PC-9 (cell line): ENCODE results near the gene STRIT1.

Source experiments
- CTCF ChIP-seq: fragments of 200-600 bp; sonication (generic); conservative IDR thresholded peaks from 2 replicates; pipeline ENCODE4 v1.6.1; 2017; ENCODE audit warnings: mixed run types, antibody characterized with exemption, mild to moderate bottlenecking, moderate library complexity
- EZH2 ChIP-seq: fragments of 200-600 bp; sonication (generic); IDR thresholded peaks from 2 replicates; pipeline ENCODE4 v1.8.0; 2017; ENCODE audit warnings: antibody characterized with exemption, low read depth

DNA sequence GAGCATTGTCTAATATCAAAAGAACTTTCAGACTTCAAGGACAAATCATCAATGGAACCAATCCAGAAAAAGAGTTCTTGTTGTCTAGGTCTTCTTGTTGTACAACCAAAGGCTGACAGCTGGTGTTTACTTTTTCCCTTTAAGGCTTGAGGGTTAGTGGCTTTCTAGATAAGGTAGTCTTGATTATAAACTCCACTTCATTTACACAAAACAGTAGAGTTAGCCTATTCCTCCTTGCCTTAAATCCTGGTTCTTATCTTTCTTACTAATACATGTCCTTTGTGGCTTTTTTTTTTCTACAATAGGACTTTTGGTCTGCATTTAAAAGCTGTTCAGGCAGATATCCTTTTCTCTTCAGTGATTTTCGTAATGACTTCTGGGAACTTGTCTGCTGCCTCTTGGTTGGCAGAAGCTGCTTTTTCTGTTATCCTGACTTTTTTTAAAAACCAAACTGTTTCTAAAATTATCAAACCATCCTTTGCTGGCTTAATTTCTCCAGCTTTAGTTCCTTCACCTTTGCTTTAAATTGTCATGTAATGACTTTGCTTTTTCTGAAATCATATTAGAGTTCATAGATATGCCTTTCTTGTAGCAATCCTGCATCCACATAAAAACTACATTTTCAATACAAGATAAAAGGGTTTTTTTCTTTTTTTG is 44.8 kb downstream of the STRIT1 start:
- TF ChIP-seq CTCF (no peak), EZH2 (no peak)
